NCI-H2081 (cell line): Measurements from ENCODE around the gene MCC.

ENCODE experiments used
- DNase-seq, 2 experiments: peaks; one replicate each; lab custom pipeline; 2025; lab: John Stamatoyannopoulos, UW

The MCC gene

DNA sequence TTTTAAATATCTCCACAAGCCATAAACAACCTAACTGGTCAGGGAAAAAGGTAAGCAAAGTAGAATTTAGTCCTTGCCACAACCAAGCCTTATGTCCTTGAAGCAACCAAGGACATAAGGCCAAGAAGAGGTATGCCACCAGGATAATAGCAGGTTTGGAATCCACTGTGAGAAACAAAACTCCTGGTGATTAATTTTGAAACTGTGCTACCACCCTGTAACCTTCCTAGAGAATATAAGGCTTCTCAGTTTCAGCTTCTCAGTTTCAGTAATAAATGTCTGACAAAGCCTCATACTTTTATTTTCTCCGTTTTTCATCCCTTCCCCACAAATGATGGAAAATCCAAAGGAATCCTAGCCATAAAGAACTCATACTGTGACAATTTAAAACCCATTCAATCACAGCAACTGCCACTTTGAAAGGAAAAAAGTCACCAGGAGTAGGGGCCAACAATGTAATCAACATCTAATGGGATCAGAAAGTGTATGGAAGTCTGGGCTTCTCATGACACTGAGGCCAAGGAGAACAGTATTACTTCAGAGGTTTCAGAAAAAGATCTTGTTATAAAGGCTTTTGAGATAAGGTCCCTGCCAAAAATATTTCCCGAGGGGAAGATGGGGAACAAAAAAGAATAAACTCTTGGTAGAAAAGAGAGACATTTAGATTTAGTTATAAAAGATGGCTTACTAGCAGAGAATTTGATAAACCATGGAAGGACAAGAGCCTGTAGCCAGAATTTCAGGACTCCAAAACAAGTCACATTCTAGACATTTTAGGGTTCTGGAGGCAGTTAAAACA, 242.6 kb downstream of the MCC start:
- DNase-seq: no peak

DNA sequence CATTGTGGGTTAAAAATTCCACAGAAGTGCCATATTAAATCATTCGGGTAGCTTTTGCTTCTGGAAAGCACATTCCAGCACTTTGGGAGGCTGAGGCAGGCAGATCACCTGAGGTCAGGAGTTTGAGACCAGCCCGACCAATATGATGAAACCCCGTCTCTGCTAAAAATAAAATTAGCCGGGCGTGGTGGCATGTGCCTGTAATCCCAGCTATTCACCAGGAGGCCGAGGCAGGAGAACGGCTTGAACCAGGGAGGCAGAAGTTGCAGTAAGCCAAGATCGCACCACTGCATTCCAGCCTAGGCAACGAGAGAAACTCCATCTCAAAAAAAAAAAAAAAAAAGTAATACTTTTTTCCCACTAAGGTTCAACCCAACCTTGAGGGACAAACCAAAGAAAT, 243.3 kb downstream of the MCC start:
- no peak for DNase-seq

DNA sequence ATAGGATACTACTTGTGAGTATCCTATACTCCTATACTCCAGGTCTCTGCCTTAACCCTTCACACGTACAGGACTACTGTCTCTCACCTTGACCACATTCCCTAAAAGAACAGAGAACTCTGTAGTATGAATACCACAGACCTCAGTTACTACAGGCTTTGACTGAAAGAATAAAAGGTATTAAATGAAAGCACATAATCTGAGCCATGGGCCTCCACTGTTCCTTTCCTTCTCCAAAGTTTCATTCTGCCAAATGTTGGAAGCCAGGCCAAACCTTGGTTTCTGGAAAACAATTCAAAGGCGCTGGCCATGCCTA, 244.9 kb downstream of the MCC start:
- DNase-seq: no peak

DNA sequence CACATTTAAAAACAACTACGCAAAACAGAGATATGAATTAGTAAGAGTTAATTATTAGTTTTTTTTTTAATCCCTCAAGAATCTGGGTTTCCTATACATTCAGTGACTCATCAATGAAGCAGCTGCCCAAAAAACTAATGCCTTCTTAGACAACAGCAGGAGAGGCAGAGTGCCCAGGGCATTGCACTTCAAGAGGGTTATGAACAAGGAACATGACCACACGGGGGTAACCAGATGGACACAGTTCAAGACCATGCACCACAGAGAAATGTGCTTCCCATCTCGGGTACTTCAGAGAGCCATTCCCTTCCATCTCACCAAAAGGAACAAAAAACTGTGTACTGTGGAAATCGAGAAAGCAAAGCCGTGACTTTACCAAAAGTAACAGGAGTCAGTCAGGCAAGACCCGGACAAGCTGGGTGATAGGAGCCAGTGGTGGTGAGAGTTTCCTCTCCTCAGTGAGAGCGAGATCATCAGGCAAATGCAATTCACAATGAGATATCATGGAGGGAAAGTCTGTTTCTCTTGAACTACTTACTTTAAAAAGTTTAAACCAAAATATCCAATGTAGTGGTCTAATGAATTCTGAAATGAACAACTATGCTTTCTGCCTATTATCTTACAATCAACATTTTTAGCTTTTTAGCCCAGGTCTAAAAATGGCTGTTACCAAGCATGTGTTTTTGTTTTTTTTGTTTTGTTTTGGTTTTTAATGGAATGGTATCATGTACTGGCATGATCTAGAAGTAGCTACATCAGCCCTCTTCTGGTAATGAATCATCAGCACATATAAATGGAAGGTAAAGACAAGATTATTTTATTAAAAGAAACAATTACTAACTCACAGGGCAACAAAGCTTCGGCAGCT, 245.5 kb downstream of the MCC start:
- DNase-seq: no peak

DNA sequence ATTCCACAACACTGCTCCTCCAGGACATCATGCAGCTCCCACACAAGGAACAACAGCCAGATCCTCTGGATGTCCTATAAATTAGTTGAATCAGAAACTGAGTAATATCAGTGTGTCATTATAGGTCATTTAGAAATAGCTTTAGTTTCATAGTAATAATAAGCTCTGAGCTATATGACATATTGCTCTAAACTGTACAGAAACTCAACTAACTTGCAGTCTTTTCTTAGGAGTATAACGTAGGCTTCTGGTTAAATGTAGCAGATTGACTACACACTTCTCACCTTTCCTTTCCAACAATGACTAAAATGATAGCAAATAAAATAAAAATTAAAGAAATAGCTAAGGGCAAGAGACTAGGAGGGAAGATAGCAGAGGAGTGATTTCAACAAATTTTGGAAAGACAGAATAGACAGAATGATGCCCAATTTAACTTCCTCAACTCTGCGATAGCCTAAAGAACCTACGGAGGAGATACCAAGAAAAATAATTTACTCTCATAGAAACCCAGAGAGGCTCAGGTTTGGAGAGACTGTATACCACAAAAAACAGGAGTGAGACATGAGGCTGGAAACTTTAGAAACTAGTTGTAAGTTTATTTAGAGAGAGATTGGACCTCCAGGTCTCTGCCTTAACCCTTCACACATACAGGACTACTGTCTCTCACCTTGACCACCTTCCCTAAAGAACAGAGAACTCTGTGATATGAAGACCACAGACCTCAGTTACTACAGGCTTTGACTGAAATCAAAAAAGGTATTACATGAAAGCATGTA, 247.1 kb downstream of the MCC start:
- no peak for DNase-seq

DNA sequence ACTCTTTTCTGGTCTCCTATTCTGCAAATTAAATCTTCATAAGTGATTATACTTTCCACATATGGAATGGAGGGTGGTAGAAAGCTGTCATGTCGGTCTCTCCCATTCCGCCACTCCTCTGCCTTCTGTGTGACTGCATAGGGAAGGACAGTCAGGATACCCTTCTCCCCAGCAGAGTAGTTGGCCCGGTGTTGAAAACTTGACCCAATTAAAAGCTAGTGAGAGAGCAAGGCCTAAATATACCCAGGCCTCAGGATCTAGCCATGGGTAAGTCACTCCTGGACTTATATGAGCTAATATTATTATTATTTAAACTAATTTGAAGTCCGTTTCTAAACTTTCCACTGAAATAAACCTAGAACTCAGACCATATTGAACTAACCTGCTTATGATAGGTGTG, 248.2 kb downstream of the MCC start:
- DNase-seq: no peak

DNA sequence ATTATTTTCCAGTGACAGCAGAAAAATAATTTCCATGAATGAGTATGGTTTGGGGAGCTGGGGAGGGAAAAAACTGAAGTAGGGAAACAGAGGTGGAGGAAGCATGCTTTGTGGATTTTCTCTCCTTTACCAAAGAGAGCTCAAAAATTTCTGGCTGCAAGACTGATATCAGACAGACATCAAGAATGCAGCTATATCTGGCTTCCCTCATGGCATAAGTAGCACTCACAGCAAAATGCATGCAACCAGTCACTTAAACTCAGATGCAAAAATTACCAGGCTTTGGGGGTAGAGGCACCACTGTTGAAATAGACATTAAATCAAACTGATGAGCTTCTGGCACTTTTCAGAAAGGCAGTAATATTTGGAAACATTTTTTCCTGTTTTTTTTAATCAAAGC, 250.4 kb downstream of the MCC start:
- no peak for DNase-seq

DNA sequence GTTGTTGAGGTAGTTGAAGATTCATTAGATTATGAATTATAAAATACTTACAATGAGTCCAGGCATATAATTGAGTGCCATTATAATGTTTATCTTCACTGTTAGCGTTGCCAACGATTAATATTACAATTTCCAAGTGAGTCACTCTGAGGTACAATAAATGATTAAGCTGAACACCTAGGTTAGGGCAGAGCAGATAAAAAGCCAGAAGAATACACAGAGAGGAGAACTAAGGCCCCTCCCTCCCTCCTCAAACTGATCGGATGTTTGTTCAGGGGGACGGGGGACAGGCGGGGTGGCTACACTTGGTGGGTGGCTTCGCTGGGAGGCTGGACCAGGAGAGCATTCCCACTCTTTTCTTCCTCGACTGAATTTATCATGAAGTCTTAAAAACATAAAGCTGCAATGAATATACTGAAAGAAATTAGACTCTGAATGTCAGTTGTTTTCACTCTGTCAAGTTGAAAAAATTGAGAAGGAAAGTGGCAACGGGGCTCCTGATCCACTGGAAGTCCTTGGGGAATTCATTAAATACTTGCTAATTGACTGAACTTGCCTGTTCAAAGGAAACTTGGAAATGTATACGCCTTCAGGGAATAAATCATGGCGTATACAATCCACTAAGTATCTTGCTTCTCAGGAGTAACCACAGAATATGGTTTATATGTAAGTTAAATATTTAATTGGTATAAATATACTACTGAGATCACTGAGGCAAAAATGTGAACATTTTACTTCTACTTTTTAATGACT, 251.5 kb downstream of the MCC start:
- DNase-seq: peak in 1 of 2 experiments; percentile 2

DNA sequence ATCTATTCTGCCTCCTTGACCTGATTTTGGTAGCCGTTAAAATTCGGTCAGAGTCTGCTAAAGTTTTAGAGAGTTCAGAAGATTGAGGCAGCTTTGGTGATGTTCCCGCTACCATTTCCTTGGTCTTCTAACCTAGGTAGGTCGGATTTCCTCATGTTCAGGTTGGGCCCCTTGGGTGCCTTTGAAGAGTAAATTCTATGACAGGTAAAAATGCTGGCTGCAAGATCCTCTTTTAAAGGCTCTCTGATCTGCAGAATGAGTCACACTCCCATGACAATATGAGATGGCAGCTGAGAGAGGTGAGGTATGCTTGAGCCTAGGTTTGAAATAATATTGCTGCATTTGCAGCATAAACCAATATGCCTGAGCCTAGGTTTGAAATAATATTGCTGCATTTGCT, 252.4 kb downstream of the MCC start:
- DNase-seq: no peak

DNA sequence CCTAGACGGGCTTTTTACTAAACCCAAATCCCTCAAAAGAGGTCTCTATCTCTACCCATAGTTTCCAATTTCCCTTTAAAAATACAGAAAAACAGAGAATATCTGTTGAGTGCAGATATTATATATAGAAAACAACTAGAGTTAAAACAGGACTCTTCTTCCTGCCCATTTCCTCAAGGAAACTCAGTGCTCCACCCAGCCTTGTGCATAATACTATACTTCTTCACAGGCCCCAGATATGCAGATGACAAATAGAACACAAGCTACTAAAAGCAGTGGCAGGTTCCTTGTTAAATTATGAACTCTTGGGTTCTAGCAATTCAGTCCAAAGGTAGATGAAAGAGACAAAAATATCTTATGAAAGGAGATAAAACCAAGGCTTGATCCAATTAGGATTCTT, 253.7 kb downstream of the MCC start:
- DNase-seq: no peak

DNA sequence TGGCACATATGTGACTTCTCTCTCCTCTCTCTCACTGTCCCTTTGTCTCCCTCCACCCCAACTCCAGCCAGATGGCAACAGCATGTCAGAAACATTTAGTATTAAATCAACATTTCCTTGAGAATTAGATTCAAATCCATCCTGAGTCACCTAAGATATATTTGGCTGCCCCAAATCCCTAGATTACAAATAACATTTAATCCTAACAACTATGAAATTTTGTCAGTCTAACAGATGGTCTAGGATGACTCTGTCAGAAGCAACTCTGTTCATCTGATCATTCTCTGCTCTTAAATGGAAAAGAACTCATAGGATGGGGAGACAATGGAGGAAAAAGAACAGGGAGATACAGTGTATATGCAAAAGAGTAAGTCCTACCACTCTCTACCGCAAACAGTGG, 254.6 kb downstream of the MCC start:
- no peak for DNase-seq

DNA sequence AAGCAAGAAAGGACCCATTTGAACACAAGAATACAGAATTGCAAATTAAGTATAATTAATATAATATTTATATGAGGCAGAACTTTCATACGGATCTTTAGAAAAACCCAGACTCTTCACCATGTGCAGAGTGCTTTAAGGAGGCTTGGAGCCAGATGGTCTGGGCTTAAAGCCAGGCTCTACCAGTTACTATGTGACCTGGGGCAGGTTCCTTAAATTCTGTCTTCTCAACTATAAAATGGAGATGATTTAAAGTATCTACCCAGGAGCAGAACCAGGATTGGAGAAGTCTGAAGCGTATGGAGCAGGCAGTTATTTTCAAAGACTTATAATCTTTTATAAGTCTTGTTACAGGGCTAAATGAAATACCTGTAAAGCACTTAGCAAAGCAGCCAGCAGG, 255.6 kb downstream of the MCC start:
- no peak for DNase-seq

DNA sequence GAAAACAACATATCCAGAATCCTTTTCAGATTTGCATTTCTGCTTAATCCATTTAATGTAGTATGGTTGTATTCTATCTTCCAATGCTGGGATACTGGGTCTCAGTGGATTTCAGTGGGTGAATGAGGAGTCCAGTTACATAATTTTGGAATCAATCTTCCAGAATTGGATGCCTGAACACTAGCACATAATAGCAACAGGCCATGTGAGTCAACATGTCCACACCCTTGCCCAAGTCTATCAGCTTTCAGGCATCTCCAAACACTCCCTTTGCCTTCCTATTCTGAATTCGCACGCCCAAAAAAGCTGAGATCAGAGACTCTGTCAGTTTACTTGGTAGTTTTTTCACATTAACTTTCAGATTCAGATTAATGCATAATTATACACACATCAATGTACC, 256.0 kb downstream of the MCC start:
- DNase-seq: no peak

DNA sequence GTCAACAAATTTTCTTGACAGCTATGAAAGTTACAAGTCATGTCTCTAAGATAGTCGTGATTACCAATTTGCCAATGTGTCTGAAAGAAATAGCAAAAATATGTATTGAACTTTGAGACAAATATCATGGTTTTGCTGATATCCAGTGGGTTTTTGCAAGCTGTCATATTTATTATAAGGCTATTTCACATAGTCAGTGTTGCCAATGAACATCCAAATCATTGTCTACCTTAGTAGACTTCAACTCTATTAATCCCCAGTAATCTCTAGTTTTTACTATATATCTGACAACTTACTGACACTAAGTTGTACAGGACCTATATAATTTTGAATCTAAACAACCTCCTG, 256.6 kb downstream of the MCC start:
- DNase-seq: no peak

DNA sequence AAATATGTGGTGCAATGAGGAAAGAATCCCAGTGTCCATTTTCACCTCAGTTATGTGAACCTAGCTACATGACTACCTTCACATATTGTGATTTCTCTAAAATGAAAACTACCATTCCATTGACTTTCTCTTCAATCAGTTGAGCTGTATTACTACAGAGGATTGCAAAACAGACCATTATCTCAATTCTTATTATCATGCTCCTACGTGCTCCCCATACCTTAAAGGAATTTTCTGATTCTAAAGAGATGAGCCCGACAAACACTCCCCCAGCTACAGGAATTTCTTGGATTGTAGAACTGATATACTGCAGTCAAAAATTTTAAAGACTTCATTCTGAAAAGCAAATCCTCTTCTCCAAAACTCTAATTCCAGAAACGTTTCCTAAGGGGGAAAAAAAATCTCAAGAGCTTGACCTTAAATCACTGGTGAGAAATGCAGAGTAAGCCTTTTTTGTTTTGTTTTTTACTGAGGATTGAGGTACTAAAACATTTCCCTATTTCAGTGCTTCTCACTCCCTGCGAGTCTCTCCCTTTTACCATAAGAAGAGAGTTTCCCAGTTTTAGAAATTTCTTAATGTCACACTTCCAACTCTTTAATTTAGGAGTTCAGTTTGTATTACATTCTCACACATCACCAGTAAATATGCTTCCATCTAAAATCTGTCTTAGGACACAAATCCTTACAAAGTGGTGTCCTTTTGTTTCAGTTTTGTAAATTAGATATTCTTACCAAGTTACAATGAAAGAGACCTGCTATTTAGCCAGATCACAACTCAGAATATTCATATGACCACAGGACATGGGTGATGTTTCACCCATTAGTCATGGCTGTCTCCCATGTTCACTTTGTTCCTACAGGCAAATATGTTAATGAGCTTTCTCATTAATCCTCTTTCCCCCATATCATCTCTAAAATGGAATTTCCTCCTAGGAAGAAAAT, 257.3 kb downstream of the MCC start:
- DNase-seq: no peak

DNA sequence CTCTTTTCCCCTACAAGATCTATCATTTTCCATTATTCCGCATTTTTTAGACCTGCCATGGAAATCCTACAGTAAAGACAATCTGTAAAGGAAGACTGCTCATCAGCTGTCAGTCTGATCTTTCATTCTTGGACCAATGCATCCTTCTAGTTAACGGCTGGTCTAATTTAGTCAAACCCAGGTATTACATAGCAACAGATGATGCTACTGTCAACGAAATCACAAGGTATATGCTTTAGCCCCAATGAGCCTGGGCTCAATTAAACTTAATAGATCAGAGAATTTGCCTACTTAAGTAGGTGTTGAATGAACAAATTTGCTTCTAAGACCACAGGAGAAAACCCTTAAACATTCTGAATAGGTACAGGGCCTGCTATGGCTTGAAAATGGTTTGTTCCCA, 260.5 kb downstream of the MCC start:
- no peak for DNase-seq

DNA sequence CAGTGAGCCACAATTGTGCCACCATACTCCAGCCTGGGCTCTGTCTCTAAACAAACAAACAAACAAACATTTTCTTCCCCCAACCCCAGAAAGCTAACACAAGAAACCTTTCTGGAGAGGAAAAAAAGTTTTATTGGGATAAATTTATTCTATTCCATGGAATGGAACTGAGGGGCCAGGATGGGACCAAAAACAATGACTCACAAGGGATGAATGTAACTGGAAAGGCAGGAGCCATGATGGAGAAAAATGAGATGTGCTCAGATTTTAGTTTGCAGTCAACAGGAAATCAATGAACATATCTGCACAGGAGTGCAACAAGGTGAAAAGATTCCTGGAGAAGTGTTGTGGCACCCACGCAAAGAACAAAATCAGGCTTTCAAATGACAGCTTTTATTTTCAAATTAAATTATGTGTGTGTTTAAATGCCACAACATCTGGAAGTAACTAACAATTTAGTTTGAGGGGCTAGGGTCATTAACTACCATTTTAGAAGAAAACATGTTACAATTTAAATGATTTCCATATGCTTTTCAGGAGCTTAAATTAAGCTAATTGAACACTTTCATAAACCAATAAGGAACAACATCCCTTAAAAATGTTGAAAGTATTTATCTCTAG, 262.0 kb downstream of the MCC start:
- DNase-seq: no peak

DNA sequence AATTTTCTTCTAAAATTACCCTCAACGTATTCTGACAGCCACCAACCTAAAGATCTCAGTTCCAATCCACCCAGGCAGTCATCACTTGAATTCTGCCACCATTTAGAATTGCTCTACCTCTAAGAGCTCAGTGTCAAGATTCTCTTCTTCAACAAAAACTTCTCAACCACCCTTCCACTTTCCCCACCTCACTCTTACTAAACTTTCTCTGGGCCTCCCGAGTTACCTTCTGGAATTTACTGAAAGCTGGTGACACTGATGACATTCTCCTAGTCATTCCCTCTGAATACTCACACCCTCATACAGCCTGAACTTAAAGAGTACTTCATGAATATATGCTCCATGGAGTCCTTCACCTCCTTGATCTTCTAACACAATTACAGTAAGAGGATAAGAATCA, 263.0 kb downstream of the MCC start:
- no peak for DNase-seq

DNA sequence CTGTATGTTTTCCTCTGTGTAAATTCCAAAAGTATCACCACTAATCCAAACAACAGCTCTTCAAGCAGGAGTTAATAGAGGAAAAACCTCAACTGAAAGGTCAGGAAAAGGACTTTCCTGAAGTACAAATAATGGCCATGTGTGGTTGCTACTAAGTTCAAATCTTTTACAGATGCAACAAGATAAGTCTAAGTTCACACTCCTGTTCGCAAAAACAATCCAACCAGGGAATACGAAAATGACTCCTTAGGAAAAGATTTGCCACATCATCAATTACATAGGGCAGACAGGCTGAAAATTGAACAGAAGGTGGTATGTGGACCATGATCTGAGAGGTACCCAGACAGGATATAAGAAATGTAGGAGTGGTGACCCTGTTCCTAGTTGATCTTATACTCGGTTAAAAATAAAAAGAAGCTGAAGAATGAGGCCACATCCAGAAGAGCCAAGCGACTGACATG, 263.6 kb downstream of the MCC start:
- no peak for DNase-seq

DNA sequence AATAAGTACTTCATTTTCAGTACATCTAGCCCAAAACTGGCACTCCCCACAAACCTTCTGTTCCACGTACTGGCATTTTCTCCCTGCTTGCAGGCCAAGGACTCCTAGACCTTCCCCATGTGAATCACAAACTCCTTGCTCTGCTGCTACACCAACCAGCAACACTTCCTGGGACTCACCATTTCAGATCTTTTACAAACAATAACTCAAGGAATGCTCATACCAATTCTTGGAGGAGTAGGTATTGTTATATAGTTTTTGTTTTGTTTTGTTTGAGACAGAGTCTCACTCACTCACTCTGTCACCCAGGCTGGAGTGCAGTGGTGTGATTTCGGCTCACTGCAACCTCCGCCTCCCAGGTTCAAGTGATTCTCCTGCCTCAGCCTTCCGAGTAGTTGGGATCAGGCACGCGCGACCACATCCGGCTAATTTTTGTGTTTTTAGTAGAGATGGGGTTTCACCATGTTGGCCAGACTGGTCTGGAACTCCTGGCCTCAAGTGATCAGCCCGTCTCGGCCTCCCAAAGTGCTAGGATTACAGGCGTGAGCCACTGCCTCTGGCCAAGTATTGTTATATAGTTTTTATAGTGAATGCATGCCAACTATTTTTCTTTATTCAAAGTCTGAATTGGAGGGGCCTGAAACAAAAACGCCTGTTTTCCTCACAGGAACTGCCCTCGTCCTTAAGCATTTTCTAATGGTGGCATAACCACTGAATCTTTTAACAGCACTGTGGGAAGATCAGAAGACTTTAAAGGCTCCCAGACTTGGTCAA, 264.2 kb downstream of the MCC start:
- DNase-seq: no peak
